Large intestine (tissue), 3 donors: ENCODE results near the gene GRID1. TPM values are rescaled to one million over a fixed set of nuclear protein-coding genes. Genes with fewer than 3 reads are reported as not detected.

Experiments
- DNase-seq, 2 donors: peaks; one replicate each; pipeline versions ENCODE4 v3.0.0 to v3.0.0-alpha.2; 2013
- H3K27ac ChIP-seq: one replicate; pipeline ENCODE4 v1.5.1; 2013; ENCODE audit warnings: low read length
- H3K27me3 ChIP-seq: 2 replicates; pipeline ENCODE4 v1.6.1; 2013; ENCODE audit warnings: low read length; ENCODE audit not compliant: control insufficient read depth, insufficient read depth
- H3K36me3 ChIP-seq: 2 replicates; pipeline ENCODE4 v1.6.1; 2013; ENCODE audit warnings: low read length; ENCODE audit not compliant: control insufficient read depth, insufficient read depth
- H3K4me1 ChIP-seq: one replicate; pipeline ENCODE4 v1.6.1; 2013; ENCODE audit warnings: low read length; ENCODE audit not compliant: control insufficient read depth, insufficient read depth
- H3K4me3 ChIP-seq: one replicate; pipeline ENCODE4 v1.5.1; 2013; ENCODE audit warnings: low read length
- H3K9me3 ChIP-seq: one replicate; pipeline ENCODE4 v1.6.1; 2013; ENCODE audit warnings: mild to moderate bottlenecking, low read depth, low read length, moderate library complexity; ENCODE audit not compliant: control insufficient read depth
- WGBS: methylation state at CpG from one replicate; pipeline ENCODE4 v1.1.5; 2013; ENCODE audit warnings: low lambda C conversion rate; ENCODE audit not compliant: insufficient coverage; 5-methylcytosine and 5-hydroxymethylcytosine counted together
- polyA plus RNA-seq: library from polyadenylated mRNA; unstranded; fragments of 120-200 nt; gene quantifications from one replicate; pipeline ENCODE4 v1.2.1, GENCODE V29; 2013

The GRID1 gene
- polyA plus RNA-seq, 1 donor, result 1.7 TPM

DNA sequence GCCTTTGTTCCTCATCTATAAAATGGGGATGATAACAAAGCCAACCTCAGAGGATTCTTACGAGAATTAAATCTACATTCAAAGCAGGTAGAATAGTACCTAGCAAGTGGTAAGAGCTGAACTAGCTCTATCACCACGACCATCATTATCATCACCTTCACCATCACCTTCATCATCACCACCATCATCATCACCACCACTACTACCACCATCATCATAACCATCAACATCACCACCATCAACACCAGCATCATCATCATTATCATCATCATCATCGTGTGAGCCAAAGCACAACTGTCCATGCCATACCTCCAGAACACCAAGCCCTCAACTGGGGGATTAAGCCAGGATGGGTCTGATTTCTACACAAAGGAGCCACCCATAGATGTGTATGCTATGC, 206.8 kb downstream of the GRID1 start:
- no peaks in the 10 kb centered on the region for H3K27me3 ChIP-seq
- peaks cover 3% of the 10 kb centered on the region for H3K9me3 ChIP-seq
- no peak overlapping the region for H3K4me3 ChIP-seq
- H3K36me3 ChIP-seq, result no peaks in the 10 kb centered on the region
- DNase-seq, result no peak
- WGBS, result no CpG with 5 or more reads among the region's 3 CpGs
- peaks cover 27% of the 10 kb centered on the region for H3K4me1 ChIP-seq
- no peak overlapping the region for H3K27ac ChIP-seq

GRCh38 chr10:86155054-86155921, 211.3 kb downstream of the GRID1 start:
- Histone ChIP-seq H3K36me3 (no peaks in the 10 kb centered on the region), H3K4me3 (no peak overlapping the region), H3K27me3 (no peaks in the 10 kb centered on the region), H3K27ac (no peak overlapping the region), H3K4me1 (no peaks in the 10 kb centered on the region), H3K9me3 (no peaks in the 10 kb centered on the region)
- DNase-seq, result no peak
- WGBS, result 60% methylated on average over 1 of the region's 7 CpGs

DNA sequence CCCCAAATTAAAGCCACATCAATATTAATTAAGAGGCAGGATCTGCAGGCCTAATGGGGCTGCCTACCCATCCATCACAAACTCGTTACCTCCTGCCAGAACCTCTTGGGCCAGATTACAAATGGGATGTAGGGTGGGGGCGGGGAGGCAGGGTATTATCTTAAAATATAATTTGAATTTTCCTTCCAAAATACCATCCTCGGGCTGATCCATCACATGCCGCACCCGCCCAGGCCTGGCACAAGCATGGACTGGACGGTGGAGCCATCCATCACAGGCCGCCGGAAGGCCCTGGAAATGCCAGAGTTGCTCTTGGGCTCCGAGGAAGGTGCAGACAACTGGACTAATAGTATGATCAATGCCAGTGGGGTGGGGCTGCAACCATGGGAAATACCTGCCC, 212.8 kb downstream of the GRID1 start:
- WGBS, result no CpG with 5 or more reads among the region's 9 CpGs
- Histone ChIP-seq H3K4me1 (no peaks in the 10 kb centered on the region), H3K27me3 (peaks cover 3% of the 10 kb centered on the region), H3K4me3 (no peak overlapping the region), H3K9me3 (no peaks in the 10 kb centered on the region), H3K36me3 (no peaks in the 10 kb centered on the region), H3K27ac (no peak overlapping the region)
- no peak for DNase-seq

DNA sequence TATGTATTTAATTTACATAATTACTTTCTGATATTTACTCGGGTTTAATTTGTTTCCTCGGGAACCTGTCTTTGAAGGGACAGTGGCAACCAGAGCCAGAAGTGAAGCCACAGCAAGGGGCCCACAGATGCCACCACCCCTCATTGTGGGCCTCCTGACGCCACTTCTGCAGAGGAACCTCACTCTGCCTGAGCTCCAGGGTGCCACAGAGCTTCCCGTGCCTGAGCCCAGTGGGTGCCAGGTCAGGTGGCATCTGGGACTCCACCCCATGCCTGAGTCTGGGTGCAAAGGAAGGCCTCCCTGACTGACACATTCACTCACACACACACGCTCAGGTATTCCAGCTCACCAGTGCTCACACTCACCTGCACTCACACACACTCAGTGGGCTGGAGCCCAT, 213.7 kb downstream of the GRID1 start:
- no peaks in the 10 kb centered on the region for H3K9me3 ChIP-seq
- no CpG with 5 or more reads among the region's 5 CpGs for WGBS
- H3K36me3 ChIP-seq, result no peaks in the 10 kb centered on the region
- H3K4me1 ChIP-seq, result no peaks in the 10 kb centered on the region
- DNase-seq, result no peak
- H3K27me3 ChIP-seq, result peaks cover 3% of the 10 kb centered on the region
- H3K4me3 ChIP-seq, result no peak overlapping the region
- H3K27ac ChIP-seq, result no peak overlapping the region

- WGBS, result no CpG with 5 or more reads among the region's 5 CpGs
- H3K4me3 ChIP-seq, result no peak overlapping the region
- no peaks in the 10 kb centered on the region for H3K36me3 ChIP-seq
- no peak overlapping the region for H3K27ac ChIP-seq
- H3K27me3 ChIP-seq, result peaks cover 6% of the 10 kb centered on the region
- no peak for DNase-seq
- H3K4me1 ChIP-seq, result no peaks in the 10 kb centered on the region
- no peaks in the 10 kb centered on the region for H3K9me3 ChIP-seq
These were observed 214.2 kb downstream of the GRID1 start for GRCh38 chr10:86152354-86152753.

DNA sequence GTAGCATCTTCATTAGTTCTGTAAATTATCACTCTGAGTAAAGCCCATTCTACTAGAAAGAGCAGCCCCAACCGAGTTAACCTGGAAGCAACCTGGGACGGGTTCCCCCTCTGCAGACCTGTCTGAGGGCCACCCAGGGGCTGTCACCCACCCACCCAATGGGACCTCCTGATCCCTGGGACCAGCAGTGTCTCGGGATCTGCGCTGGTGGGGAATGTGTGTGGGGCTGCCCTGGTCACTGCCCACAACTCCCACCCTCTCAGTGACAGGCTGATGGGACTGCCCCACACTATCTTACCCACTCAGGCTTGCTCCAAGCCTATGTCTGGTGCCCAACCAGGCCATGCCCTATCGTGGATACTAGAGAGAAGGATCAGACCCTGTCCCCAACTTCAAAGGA, 215.0 kb downstream of the GRID1 start:
- WGBS, result no CpG with 5 or more reads among the region's 5 CpGs
- H3K4me3 ChIP-seq, result no peak overlapping the region
- no peaks in the 10 kb centered on the region for H3K36me3 ChIP-seq
- H3K9me3 ChIP-seq, result no peaks in the 10 kb centered on the region
- no peaks in the 10 kb centered on the region for H3K4me1 ChIP-seq
- no peak overlapping the region for H3K27ac ChIP-seq
- peaks cover 6% of the 10 kb centered on the region for H3K27me3 ChIP-seq
- no peak for DNase-seq

DNA sequence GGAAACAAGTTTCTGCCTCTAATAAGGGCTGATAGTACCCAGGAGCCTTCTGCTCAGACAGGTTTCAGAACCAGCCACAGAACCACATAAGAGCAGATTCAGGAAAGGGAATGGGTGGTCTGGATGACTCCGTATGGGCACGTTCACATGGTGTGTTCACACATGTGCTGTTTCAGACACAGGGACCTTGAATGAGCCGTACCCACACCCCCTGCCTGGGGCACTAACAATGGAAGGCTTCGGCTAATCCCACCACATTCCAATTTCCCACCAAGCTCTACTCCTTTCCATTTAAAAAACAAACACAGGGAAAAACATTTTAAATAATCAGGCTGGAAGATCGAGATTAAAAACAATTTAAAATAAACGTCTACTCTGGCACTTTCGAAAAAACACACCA, 217.3 kb downstream of the GRID1 start:
- H3K9me3 ChIP-seq, result no peaks in the 10 kb centered on the region
- no peak overlapping the region for H3K27ac ChIP-seq
- H3K27me3 ChIP-seq, result peaks cover 6% of the 10 kb centered on the region
- no peaks in the 10 kb centered on the region for H3K4me1 ChIP-seq
- WGBS, result 88% methylated on average over 3 of the region's 7 CpGs
- no peak overlapping the region for H3K4me3 ChIP-seq
- no peaks in the 10 kb centered on the region for H3K36me3 ChIP-seq
- no peak for DNase-seq

GRCh38 chr10:86148117-86148516, 218.5 kb downstream of the GRID1 start:
- Histone ChIP-seq H3K27me3 (peaks cover 6% of the 10 kb centered on the region), H3K4me1 (no peaks in the 10 kb centered on the region), H3K36me3 (no peaks in the 10 kb centered on the region), H3K9me3 (no peaks in the 10 kb centered on the region), H3K27ac (no peak overlapping the region), H3K4me3 (no peak overlapping the region)
- WGBS, result no CpG with 5 or more reads among the region's 2 CpGs
- no peak for DNase-seq

DNA sequence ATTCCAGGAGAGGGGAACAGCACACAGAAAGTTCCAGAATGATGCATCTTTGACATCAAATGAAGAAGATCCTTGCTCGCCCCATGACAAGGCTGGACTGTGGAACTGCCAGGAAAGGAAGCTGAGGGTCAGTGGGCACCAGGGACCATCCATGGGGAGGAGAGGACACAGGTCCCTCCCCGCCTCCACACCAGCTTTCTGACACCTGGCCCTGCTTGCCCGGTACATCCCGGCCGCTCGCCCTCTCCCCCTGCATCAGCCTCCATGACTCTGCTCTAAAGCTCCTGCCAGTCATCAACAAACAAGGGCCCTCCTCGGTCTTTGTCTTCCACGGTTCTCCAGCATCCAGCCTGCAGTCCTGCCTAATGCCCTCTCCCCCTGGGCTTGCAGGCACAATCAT, 222.3 kb downstream of the GRID1 start:
- H3K4me3 ChIP-seq, result no peak overlapping the region
- H3K27ac ChIP-seq, result no peak overlapping the region
- H3K27me3 ChIP-seq, result peaks cover 6% of the 10 kb centered on the region
- DNase-seq, result no peak
- no peaks in the 10 kb centered on the region for H3K9me3 ChIP-seq
- no peaks in the 10 kb centered on the region for H3K4me1 ChIP-seq
- no peaks in the 10 kb centered on the region for H3K36me3 ChIP-seq
- WGBS, result no CpG with 5 or more reads among the region's 8 CpGs

DNA sequence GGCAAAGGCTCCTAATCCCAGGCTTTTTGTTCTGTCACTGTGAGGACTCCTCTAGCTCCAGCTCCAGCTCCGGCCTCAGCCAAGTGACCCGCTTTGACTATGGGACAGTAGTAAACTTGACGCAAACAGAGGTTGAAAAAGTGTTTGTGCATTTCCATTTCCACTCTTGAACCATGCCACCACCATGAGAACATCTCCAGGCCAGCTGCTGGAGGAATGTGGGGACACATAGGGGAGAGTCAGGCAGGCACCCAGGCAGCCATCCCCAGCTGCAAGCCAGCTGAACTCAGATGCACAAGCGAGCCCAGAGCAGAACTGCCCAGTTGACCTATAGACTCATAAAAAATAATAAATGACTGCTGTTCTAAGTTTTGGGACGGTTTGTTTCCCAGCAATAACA, 224.7 kb downstream of the GRID1 start:
- H3K4me3 ChIP-seq, result no peak overlapping the region
- no peaks in the 10 kb centered on the region for H3K27me3 ChIP-seq
- WGBS, result no CpG with 5 or more reads among the region's 5 CpGs
- H3K27ac ChIP-seq, result no peak overlapping the region
- no peaks in the 10 kb centered on the region for H3K36me3 ChIP-seq
- H3K4me1 ChIP-seq, result no peaks in the 10 kb centered on the region
- DNase-seq, result no peak
- no peaks in the 10 kb centered on the region for H3K9me3 ChIP-seq

DNA sequence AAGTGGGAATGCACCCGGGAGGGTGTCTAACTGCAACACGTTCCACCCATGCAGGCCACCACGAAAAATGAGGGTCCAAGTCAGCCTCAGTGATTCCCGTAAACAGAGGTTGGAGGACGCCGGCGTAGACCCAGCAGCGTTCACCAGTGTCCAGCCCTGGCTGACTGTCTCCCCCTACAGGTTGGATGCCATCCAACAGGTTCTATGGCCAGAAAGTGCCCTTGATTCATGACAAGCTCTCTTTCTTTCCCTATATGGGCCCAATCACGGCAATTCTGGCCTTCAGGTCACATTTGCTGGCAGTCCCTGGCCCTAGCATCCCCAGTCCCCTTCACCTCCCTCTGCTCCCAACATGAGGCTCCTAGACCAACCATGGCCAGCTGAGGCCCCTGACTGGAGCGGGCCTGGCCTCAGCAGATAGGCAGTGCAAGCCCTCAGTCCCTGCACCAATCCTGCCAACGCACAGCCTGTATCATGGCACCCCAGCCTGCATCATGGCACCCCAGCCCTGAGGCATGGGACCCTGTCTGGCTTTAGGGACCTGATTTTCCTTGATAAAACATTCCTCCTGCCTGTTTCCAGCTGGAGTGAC, 227.4 kb downstream of the GRID1 start:
- Histone ChIP-seq H3K36me3 (no peaks in the 10 kb centered on the region), H3K27me3 (no peaks in the 10 kb centered on the region), H3K9me3 (no peaks in the 10 kb centered on the region), H3K4me3 (no peak overlapping the region), H3K27ac (no peak overlapping the region), H3K4me1 (no peaks in the 10 kb centered on the region)
- DNase-seq, result no peak
- WGBS, result 91% methylated on average over 4 of the region's 11 CpGs
